Neuronal stem cell (in vitro differentiated cells): ENCODE data around the gene DMD.

Experiments used
- DNase-seq: peaks from one replicate; pipeline ENCODE4 v3.0.0-alpha.2; 2013; ENCODE audit warnings: low spot score
- H2AFZ ChIP-seq: one replicate; pipeline ENCODE4 v1.6.1; 2013; ENCODE audit warnings: mild to moderate bottlenecking, low read length, inconsistent platforms
- H2AK5ac ChIP-seq: 2 replicates; pipeline ENCODE4 v1.6.1; 2013; ENCODE audit warnings: low read depth, mild to moderate bottlenecking, inconsistent platforms, low read length, moderate library complexity, mixed read lengths
- H2BK120ac ChIP-seq: 2 replicates; pipeline ENCODE4 v1.6.1; 2013; ENCODE audit warnings: low read depth, mild to moderate bottlenecking, inconsistent platforms, low read length, moderate library complexity, mixed read lengths
- H2BK12ac ChIP-seq: one replicate; pipeline ENCODE4 v1.6.1; 2013; ENCODE audit warnings: low read length, inconsistent platforms
- H2BK15ac ChIP-seq: 2 replicates; pipeline ENCODE4 v1.6.1; 2013; ENCODE audit warnings: mild to moderate bottlenecking, low read length, inconsistent platforms, mixed read lengths
- H2BK5ac ChIP-seq: one replicate; pipeline ENCODE4 v1.6.1; 2013; ENCODE audit warnings: inconsistent platforms, mild to moderate bottlenecking, low read length, moderate library complexity
- H3K14ac ChIP-seq: one replicate; pipeline ENCODE4 v1.6.1; 2013; ENCODE audit warnings: low read length, inconsistent platforms
- H3K18ac ChIP-seq: 2 replicates; pipeline ENCODE4 v1.6.1; 2013; ENCODE audit warnings: low read length, inconsistent platforms
- H3K23ac ChIP-seq: 2 replicates; pipeline ENCODE4 v1.6.1; 2013; ENCODE audit warnings: low read depth, mild to moderate bottlenecking, mixed read lengths, low read length, inconsistent platforms; ENCODE audit not compliant: poor library complexity
- H3K27ac ChIP-seq: replicated peaks from 3 replicates; pipeline ENCODE4 v1.5.1; 2013; ENCODE audit warnings: low read length, inconsistent platforms
- H3K27me3 ChIP-seq, 3 experiments: 2 replicates each; pipeline ENCODE4 v1.6.1; 2013; ENCODE audit warnings: low read length in 3 of 3, mild to moderate bottlenecking in 2 of 3, inconsistent platforms in 1 of 3, low read depth in 1 of 3, mixed read lengths in 1 of 3, moderate library complexity in 1 of 3; ENCODE audit not compliant: control insufficient read depth in 3 of 3, insufficient read depth in 3 of 3
- H3K36me3 ChIP-seq, 2 donors: replicated peaks in 1 of 2; 2 replicates each; pipeline ENCODE4 v1.6.1; 2013; ENCODE audit warnings: low read length in 2 of 2; ENCODE audit not compliant: control insufficient read depth in 2 of 2, insufficient read depth in 2 of 2
- H3K4ac ChIP-seq: 2 replicates; pipeline ENCODE4 v1.6.1; 2013; ENCODE audit warnings: inconsistent platforms, mild to moderate bottlenecking, low read length, moderate library complexity
- H3K4me1 ChIP-seq, 2 donors: 1 replicate in 1 of 2; 2 replicates in 1 of 2; pipeline ENCODE4 v1.6.1; 2013; ENCODE audit warnings: low read length in 2 of 2, low read depth in 1 of 2; ENCODE audit not compliant: control insufficient read depth in 2 of 2, insufficient read depth in 1 of 2
- H3K4me2 ChIP-seq: one replicate; pipeline ENCODE4 v1.6.1; 2013; ENCODE audit warnings: mild to moderate bottlenecking, low read length, inconsistent platforms; ENCODE audit not compliant: insufficient read depth, poor library complexity, severe bottlenecking
- H3K4me3 ChIP-seq, 2 donors: 2 replicates each; pipeline ENCODE4 v1.5.1; 2013; ENCODE audit warnings: low read length in 2 of 2, mild to moderate bottlenecking in 2 of 2, inconsistent platforms in 1 of 2, moderate library complexity in 1 of 2
- H3K79me1 ChIP-seq: one replicate; pipeline ENCODE4 v1.6.1; 2013; ENCODE audit warnings: low read depth, mild to moderate bottlenecking, inconsistent platforms, low read length, moderate library complexity
- H3K9ac ChIP-seq: one replicate; pipeline ENCODE4 v1.6.1; 2013; ENCODE audit warnings: mild to moderate bottlenecking, low read depth, low read length, inconsistent platforms; ENCODE audit not compliant: poor library complexity
- H3K9me3 ChIP-seq, 2 donors: replicated peaks in 1 of 2; 2 replicates each; pipeline versions ENCODE3 to v1.6.1; 2013; ENCODE audit warnings: low read length in 2 of 2, mild to moderate bottlenecking in 2 of 2, inconsistent platforms in 1 of 2, low read depth in 1 of 2, mixed read lengths in 1 of 2, moderate library complexity in 1 of 2; ENCODE audit not compliant: control insufficient read depth in 2 of 2, insufficient read depth in 1 of 2
- H4K8ac ChIP-seq: one replicate; pipeline ENCODE4 v1.6.1; 2013; ENCODE audit warnings: low read depth, mild to moderate bottlenecking, inconsistent platforms, low read length, moderate library complexity
- H4K91ac ChIP-seq: one replicate; pipeline ENCODE4 v1.6.1; 2013; ENCODE audit warnings: low read length, low read depth, mild to moderate bottlenecking, inconsistent platforms; ENCODE audit not compliant: poor library complexity
- WGBS, 2 donors: extraction: QIAGEN DNeasy Blood & Tissue Kit; methylation state at CpG; one replicate each; pipeline ENCODE4 v1.1.7; 2013; ENCODE audit warnings: missing lambda C conversion rate in 2 of 2, mixed read lengths in 1 of 2; ENCODE audit not compliant: insufficient read length in 2 of 2, insufficient replicate concordance in 1 of 2; ENCODE audit errors: extremely low coverage in 2 of 2; 5-methylcytosine and 5-hydroxymethylcytosine counted together

DMD gene

GRCh38 chrX:31464306-31464915 lies 1746.9 kb downstream of the DMD start:
- Histone ChIP-seq H2BK12ac (no peak overlapping the region), H3K4me2 (no peak overlapping the region), H3K4ac (no peak overlapping the region), H2BK5ac (no peak overlapping the region), H4K8ac (no peak overlapping the region), H2AK5ac (no peak overlapping the region), H2BK120ac (no peak overlapping the region), H2BK15ac (no peak overlapping the region), H3K4me3 (no peak overlapping the region), H3K27me3 (no peaks in the 10 kb centered on the region), H3K18ac (no peak overlapping the region), H3K9ac (no peak overlapping the region), H3K4me1 (no peaks in the 10 kb centered on the region), H4K91ac (no peak overlapping the region), H3K79me1 (no peaks in the 10 kb centered on the region), H2AFZ (no peak overlapping the region), H3K36me3 (no peaks in the 10 kb centered on the region), H3K9me3 (no peaks in the 10 kb centered on the region), H3K23ac (no peak overlapping the region), H3K14ac (no peak overlapping the region), H3K27ac (no peak overlapping the region)
- no peak for DNase-seq
- WGBS, 2 donors, result no CpG with 5 or more reads among the region's 4 CpGs

- no peaks in the 10 kb centered on the region for H3K36me3 ChIP-seq
- H2AK5ac ChIP-seq, result no peak overlapping the region
- H3K4me3 ChIP-seq, result no peak overlapping the region
- H2BK5ac ChIP-seq, result no peak overlapping the region
- H3K79me1 ChIP-seq, result no peaks in the 10 kb centered on the region
- H3K4me2 ChIP-seq, result no peak overlapping the region
- no peak overlapping the region for H3K4ac ChIP-seq
- H2BK120ac ChIP-seq, result no peak overlapping the region
- H4K8ac ChIP-seq, result no peak overlapping the region
- no peaks in the 10 kb centered on the region for H3K9me3 ChIP-seq
- DNase-seq, result no peak
- no peak overlapping the region for H2BK12ac ChIP-seq
- no peak overlapping the region for H2BK15ac ChIP-seq
- no peaks in the 10 kb centered on the region for H3K27me3 ChIP-seq
- no peak overlapping the region for H2AFZ ChIP-seq
- no peaks in the 10 kb centered on the region for H3K4me1 ChIP-seq
- no peak overlapping the region for H3K18ac ChIP-seq
- no peak overlapping the region for H3K27ac ChIP-seq
- H3K9ac ChIP-seq, result no peak overlapping the region
- no peak overlapping the region for H4K91ac ChIP-seq
- H3K23ac ChIP-seq, result no peak overlapping the region
- no peak overlapping the region for H3K14ac ChIP-seq
Measured at GRCh38 chrX:31461266-31461665, 1750.1 kb downstream of the DMD start.

GRCh38 chrX:31459361-31459760 lies 1752.0 kb downstream of the DMD start:
- no CpG with 5 or more reads among the region's 5 CpGs for WGBS, 2 donors
- Histone ChIP-seq H2AK5ac (no peak overlapping the region), H2AFZ (no peak overlapping the region), H3K79me1 (no peaks in the 10 kb centered on the region), H2BK5ac (no peak overlapping the region), H3K9ac (no peak overlapping the region), H4K91ac (no peak overlapping the region), H3K18ac (no peak overlapping the region), H4K8ac (no peak overlapping the region), H3K4me1 (no peaks in the 10 kb centered on the region), H3K4me3 (no peak overlapping the region), H3K23ac (no peak overlapping the region), H2BK12ac (no peak overlapping the region), H3K9me3 (no peaks in the 10 kb centered on the region), H3K4ac (no peak overlapping the region), H3K36me3 (no peaks in the 10 kb centered on the region), H3K4me2 (no peak overlapping the region), H3K27ac (no peak overlapping the region), H3K14ac (no peak overlapping the region), H2BK15ac (no peak overlapping the region), H2BK120ac (no peak overlapping the region), H3K27me3 (no peaks in the 10 kb centered on the region)
- no peak for DNase-seq

DNA sequence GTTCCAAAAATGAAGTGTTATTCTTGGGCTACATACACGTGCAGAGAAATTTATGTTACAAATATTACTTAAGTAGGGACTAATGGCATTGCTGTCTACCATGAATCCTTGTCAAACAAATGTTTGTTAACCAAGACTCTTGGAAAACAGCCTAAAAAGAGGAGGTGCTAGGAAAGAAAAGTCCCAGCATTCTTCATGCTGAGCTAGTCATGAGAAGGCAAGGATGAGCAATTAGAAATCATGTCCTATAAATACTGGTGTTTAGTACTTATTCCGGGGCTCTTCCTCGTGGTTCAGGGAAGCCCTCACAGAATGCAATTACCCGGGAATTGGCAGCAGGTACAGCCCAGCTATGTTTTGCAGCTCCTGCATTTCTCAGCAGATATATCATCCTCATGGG lies 1761.4 kb downstream of the DMD start:
- H3K9ac ChIP-seq, result no peak overlapping the region
- WGBS, 2 donors, result no CpG with 5 or more reads among the region's 4 CpGs
- no peaks in the 10 kb centered on the region for H3K36me3 ChIP-seq
- H3K14ac ChIP-seq, result no peak overlapping the region
- no peak overlapping the region for H3K4me3 ChIP-seq
- H3K9me3 ChIP-seq, result no peaks in the 10 kb centered on the region
- no peaks in the 10 kb centered on the region for H3K4me1 ChIP-seq
- no peak overlapping the region for H2BK12ac ChIP-seq
- no peak overlapping the region for H3K27ac ChIP-seq
- DNase-seq, result no peak
- no peak overlapping the region for H4K8ac ChIP-seq
- no peaks in the 10 kb centered on the region for H3K27me3 ChIP-seq
- H3K4me2 ChIP-seq, result no peak overlapping the region
- H2BK5ac ChIP-seq, result no peak overlapping the region
- H3K18ac ChIP-seq, result no peak overlapping the region
- no peak overlapping the region for H3K23ac ChIP-seq
- H2AK5ac ChIP-seq, result no peak overlapping the region
- no peak overlapping the region for H3K4ac ChIP-seq
- no peak overlapping the region for H2BK120ac ChIP-seq
- no peak overlapping the region for H2AFZ ChIP-seq
- no peak overlapping the region for H4K91ac ChIP-seq
- no peaks in the 10 kb centered on the region for H3K79me1 ChIP-seq
- H2BK15ac ChIP-seq, result no peak overlapping the region
